GM19193 (cell line): ENCODE results near the gene TM2D1.

ENCODE experiments used
- POLR2A ChIP-seq: IDR thresholded peaks from 4 replicates; pipeline ENCODE4 v1.6.1; 2011; ENCODE audit not compliant: insufficient read depth, insufficient read length; ENCODE audit errors: extremely low read depth

Gene TM2D1

GRCh38 chr1:61740751-61741700, 16.1 kb upstream of the TM2D1 start:
- TF ChIP-seq POLR2A: no peak

GRCh38 chr1:61732726-61733125, 7.8 kb upstream of the TM2D1 start:
- TF ChIP-seq POLR2A: no peak

- TF ChIP-seq POLR2A: no peak
Measured at GRCh38 chr1:61727544-61727943, 2.6 kb upstream of the TM2D1 start.

- no peak for TF ChIP-seq POLR2A
Measured at GRCh38 chr1:61724506-61724812, 482 bp downstream of the TM2D1 start.

GRCh38 chr1:61711969-61712368, 13.0 kb downstream of the TM2D1 start:
- TF ChIP-seq POLR2A: no peak

GRCh38 chr1:61709908-61710289, 15.0 kb downstream of the TM2D1 start:
- TF ChIP-seq POLR2A: no peak

GRCh38 chr1:61708953-61709907, 15.7 kb downstream of the TM2D1 start:
- TF ChIP-seq POLR2A: no peak

GRCh38 chr1:61699911-61700851, 24.8 kb downstream of the TM2D1 start:
- TF ChIP-seq POLR2A: no peak

GRCh38 chr1:61692155-61692800, 32.7 kb downstream of the TM2D1 start:
- no peak for TF ChIP-seq POLR2A

GRCh38 chr1:61687901-61688300, 37.0 kb downstream of the TM2D1 start:
- no peak for TF ChIP-seq POLR2A

GRCh38 chr1:61682891-61683290, 42.0 kb downstream of the TM2D1 start:
- TF ChIP-seq POLR2A: no peak

GRCh38 chr1:61680500-61680899, 44.4 kb downstream of the TM2D1 start:
- no peak for TF ChIP-seq POLR2A

GRCh38 chr1:61674221-61674620, 50.7 kb downstream of the TM2D1 start:
- no peak for TF ChIP-seq POLR2A

- no peak for TF ChIP-seq POLR2A
Measured at GRCh38 chr1:61672376-61672775, 52.6 kb downstream of the TM2D1 start.
